Heart right ventricle (tissue), 16 donors: Measurements from ENCODE around the gene MVD. TPM values are rescaled to one million over a fixed set of nuclear protein-coding genes. Genes with fewer than 3 reads are reported as not detected.
A peak's percentile ranks its signal among the peaks of the same experiment; 100 is the strongest.

Experiments
- ATAC-seq, 8 donors: fragments of 200-7000 bp; cut with Tn5 transposase; one replicate each; pipeline ENCODE4 v1.9.1; 2020; ENCODE audit warnings: mild to moderate bottlenecking in 8 of 8, moderate library complexity in 8 of 8, moderate number of reproducible peaks in 1 of 8
- DNase-seq, 2 donors: peaks; one replicate each; pipeline ENCODE4 v3.0.0-alpha.2; 2020
- H3K27ac ChIP-seq, 10 donors: fragments of 200-600 bp; sonication (generic) in 2 of 10; one replicate each; pipeline versions ENCODE4 v1.5.0 to v1.8.0; 2020 to 2022; ENCODE audit warnings: mild to moderate bottlenecking in 3 of 10
- H3K27me3 ChIP-seq, 7 donors: fragments of 200-600 bp; one replicate each; pipeline ENCODE4 v1.8.0; 2021 to 2022; ENCODE audit warnings: mild to moderate bottlenecking in 2 of 7
- H3K36me3 ChIP-seq, 9 donors: fragments of 200-600 bp; sonication (generic) in 1 of 9; one replicate each; pipeline versions ENCODE4 v1.5.0 to v1.8.0; 2020 to 2022; ENCODE audit warnings: mild to moderate bottlenecking in 2 of 9
- H3K4me1 ChIP-seq, 9 donors: fragments of 200-600 bp; sonication (generic) in 1 of 9; one replicate each; pipeline versions ENCODE4 v1.5.0 to v1.8.0; 2020 to 2022; ENCODE audit warnings: mild to moderate bottlenecking in 4 of 9
- H3K4me3 ChIP-seq, 10 donors: fragments of 200-600 bp; sonication (generic) in 2 of 10; one replicate each; pipeline versions ENCODE4 v1.5.0 to v1.8.0; 2020 to 2022; ENCODE audit warnings: mild to moderate bottlenecking in 7 of 10, moderate library complexity in 2 of 10
- H3K9me3 ChIP-seq, 11 donors: fragments of 200-600 bp in 10 of 11; sonication (generic) in 2 of 11; one replicate each; pipeline versions ENCODE4 v1.5.0 to v1.8.0; 2013 to 2022; ENCODE audit warnings: mild to moderate bottlenecking in 2 of 11, control low read depth in 1 of 11, moderate library complexity in 1 of 11
- WGBS, 2 donors: extraction: QIAGEN DNeasy Blood & Tissue Kit; methylation state at CpG; one replicate each; pipeline ENCODE4 v1.1.7; 2013; ENCODE audit warnings: inconsistent platforms in 1 of 2; 5-methylcytosine and 5-hydroxymethylcytosine counted together
- intact Hi-C, 10 donors: fragments of 100-400 bp; cut with DNase I; formaldehyde crosslinking; loops; one replicate each; pipeline versions ENCODE4 v1.11.1 to v1.14.2; 2022
- polyA plus RNA-seq, 2 donors: library from polyadenylated mRNA; stranded (reverse); fragments of 200-250 nt; gene quantifications; one replicate each; pipeline ENCODE4 v1.2.3, GENCODE V29; 2013
- total RNA-seq, 10 donors: library from RNA; stranded (reverse); fragmentation: NEBNext Ultra II Directional in 3 of 10; extraction: Animal tissue kit (Norgen Biotek cat#: 25700) in 3 of 10; gene quantifications; one replicate each; pipeline versions ENCODE4 v1.2.1 to v1.2.4, GENCODE V29; 2021 to 2023
- TF ChIP-seq, protein P1 (sequence below), 9 donors: fragments of 200-600 bp; sonication (generic) in 2 of 9; IDR thresholded peaks; one replicate each; pipeline versions ENCODE4 v1.5.0 to v1.8.0; 2021 to 2022; ENCODE audit warnings: antibody characterized with exemption in 9 of 9, mild to moderate bottlenecking in 5 of 9, moderate library complexity in 1 of 9
- donor health status: Arrhythmogenic right ventricular cardiomyopathy.
- donor health status: ischemic (EF 13 %, LVEDD 7.1; RV severe dilation, severe dysfunction).
- donor health status: healthy with polysubstance abuse.
- donor health status: DM: no; HTN: yes; CAD: no.
- donor health status: DM: no; HTN: no; CAD: no.
- donor health status: ischemic (EF 25% LVEDD 6.9; RV normal size, moderate dysfunction).
- donor health status: ischemic (EF 25% LVEDD 5.7; RV mildly dilated, moderate dysfunction).
- donor health status: healthy.
- donor health status: DM: yes; HTN: yes; CAD: no.
- donor health status: Ischemic cardiomyopathy.
- donor health status: ischemic (EF 35%, LVEDD 5.7; RV mildly dilated, moderate dysfunction).
- donor health status: nonischemic (EF 11% LVEDD 7.7; RV severe dilation, severe dysfunction).
- donor health status: DM: yes; HTN: yes; CAD: no.
- donor health status: PGD.
- donor health status: ischemic (EF 29% LVEDD 5.4; RV normal size, mild dysfunction).
- donor health status: nonischemic (EF 23%, LVEDD 6.1; RV moderate dilation, normal function).

Gene MVD
- total and polyA plus RNA-seq, 12 donors, result 15.5 to 36.3 (median 22.2) TPM

DNA sequence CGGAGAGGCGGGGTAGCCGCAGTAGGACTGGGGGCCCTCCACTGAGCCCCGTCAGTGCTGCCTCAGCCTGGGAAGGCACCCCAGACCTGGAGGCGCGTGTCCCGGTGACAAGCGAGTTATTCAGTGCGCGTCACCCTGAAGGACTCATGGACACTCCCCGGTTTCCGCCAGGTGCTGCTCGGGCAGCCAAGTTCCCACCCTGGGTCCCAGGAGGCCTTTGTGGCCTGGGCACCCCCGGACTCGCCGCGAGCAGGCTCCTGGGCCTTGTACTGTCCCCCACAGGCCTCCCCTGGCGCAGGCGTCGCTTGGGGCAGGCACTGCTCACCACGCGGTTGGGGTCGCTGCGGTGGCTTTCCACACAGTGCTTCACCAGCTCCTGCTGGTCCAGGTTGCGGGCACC, 35.8 kb upstream of the MVD start:
- Histone ChIP-seq H3K27me3 (no peaks in the 10 kb centered on the region), H3K27ac (no peak overlapping the region), H3K36me3 (peaks cover 0 to 66% (median 25%) of the 10 kb centered on the region in 9 donors), H3K9me3 (no peaks in the 10 kb centered on the region), H3K4me3 (no peak overlapping the region), H3K4me1 (peaks cover 0 to 44% (median 34%) of the 10 kb centered on the region in 9 donors)
- intact Hi-C loops, result no loop called here
- ATAC-seq (no peak), DNase-seq (no peak)
- TF ChIP-seq, protein P1, sequence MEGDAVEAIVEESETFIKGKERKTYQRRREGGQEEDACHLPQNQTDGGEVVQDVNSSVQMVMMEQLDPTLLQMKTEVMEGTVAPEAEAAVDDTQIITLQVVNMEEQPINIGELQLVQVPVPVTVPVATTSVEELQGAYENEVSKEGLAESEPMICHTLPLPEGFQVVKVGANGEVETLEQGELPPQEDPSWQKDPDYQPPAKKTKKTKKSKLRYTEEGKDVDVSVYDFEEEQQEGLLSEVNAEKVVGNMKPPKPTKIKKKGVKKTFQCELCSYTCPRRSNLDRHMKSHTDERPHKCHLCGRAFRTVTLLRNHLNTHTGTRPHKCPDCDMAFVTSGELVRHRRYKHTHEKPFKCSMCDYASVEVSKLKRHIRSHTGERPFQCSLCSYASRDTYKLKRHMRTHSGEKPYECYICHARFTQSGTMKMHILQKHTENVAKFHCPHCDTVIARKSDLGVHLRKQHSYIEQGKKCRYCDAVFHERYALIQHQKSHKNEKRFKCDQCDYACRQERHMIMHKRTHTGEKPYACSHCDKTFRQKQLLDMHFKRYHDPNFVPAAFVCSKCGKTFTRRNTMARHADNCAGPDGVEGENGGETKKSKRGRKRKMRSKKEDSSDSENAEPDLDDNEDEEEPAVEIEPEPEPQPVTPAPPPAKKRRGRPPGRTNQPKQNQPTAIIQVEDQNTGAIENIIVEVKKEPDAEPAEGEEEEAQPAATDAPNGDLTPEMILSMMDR (IDR thresholded peaks at IDR 0.05), result no peak
- 98% methylated on average over 25 of the region's 25 CpGs for WGBS, 2 donors

DNA sequence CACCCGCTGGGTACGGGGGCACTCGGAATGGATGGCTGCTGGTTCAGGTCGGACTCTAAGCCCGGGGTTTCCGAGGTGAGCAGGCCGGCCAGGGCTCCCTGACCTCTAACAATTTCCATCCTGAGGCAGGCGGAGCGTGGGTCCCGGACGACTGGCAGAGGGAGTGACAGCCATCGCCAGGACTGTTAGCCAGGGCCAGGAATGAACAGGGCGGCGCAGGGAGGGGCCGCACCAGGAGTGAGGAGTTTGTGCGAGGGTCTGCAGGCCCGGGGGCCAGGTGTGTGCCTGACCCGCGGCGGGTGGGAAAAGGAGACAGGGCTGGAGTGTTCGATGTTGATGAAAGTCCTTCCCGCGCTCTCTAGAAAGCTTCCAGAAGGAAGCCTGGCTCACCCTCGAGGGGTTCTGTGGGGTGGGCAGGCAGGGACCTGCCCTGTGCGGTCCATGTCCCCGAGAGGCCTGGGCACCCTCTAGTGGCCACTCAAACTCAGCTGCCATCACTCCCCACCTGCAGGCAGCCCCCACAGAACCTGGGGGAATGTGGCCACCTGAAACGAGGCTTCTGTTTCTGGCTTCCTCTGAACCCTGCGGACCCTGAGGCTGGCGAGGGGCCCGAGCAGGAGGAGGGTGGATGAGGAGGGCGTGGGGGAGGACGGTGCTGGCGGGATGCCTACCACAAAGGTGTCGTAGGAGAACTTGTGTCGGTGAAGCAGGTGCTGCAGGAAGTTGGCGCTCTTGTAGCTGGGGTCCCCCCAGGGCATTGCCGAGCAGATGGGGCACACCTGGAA, 35.1 kb upstream of the MVD start:
- DNase-seq (no peak), ATAC-seq (no peak)
- H3K27me3 ChIP-seq, result no peaks in the 10 kb centered on the region
- H3K4me3 ChIP-seq, result no peak overlapping the region
- no peaks in the 10 kb centered on the region for H3K9me3 ChIP-seq
- peaks cover 0 to 41% (median 28%) of the 10 kb centered on the region in 9 donors for H3K4me1 ChIP-seq
- intact Hi-C loops, result no loop called here
- TF ChIP-seq, protein P1 (IDR thresholded peaks at IDR 0.05), result peak in 7 of 9 donors; percentile 16 to 47 (median 34)
- H3K36me3 ChIP-seq, result peaks cover 0 to 64% (median 25%) of the 10 kb centered on the region in 9 donors
- 84 to 87% methylated on average over 37 of the region's 37 CpGs for WGBS, 2 donors
- no peak overlapping the region for H3K27ac ChIP-seq

DNA sequence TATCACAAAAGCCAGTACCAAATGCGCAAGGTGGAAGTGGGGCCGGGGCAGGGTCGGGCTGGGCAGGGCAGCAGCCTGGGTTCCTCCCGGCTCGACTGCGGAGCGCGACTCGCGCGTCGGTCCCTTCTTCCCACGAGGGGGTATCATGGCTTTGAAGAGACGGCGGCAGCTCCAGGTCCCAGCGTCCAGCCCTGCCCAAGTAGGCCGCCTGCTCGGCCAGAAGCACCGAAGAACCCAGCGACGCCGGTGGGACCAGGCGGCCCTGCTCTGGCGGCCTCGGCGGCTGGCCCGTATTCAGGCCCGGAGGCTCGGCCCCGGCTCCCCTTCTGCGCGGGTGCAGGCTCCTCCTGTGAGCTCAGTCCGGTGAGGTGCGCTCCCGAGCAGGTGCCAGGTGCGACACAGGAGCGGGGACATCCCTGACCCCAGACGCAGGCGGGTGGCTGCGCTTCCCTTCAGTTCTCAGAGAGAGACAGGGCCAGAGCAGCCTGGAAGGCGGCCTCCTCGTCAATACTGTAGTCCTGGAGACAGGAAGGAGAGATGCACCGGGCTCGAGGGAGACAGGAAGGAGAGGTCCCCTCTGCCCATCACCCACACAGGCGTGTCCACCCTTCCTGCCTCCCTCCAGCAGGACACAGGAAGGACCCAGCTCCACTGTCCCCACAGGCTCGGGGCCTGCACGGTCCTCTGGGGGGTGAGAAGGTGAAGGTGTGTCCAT, 34.4 kb upstream of the MVD start:
- Histone ChIP-seq H3K4me1 (peaks cover 0 to 41% (median 22%) of the 10 kb centered on the region in 9 donors), H3K27ac (no peak overlapping the region), H3K27me3 (peaks cover 0 to 2% (median 0%) of the 10 kb centered on the region in 7 donors), H3K36me3 (peaks cover 0 to 58% (median 25%) of the 10 kb centered on the region in 9 donors), H3K9me3 (no peaks in the 10 kb centered on the region), H3K4me3 (no peak overlapping the region)
- TF ChIP-seq, protein P1 (IDR thresholded peaks at IDR 0.05), result no peak
- 88 to 89% methylated on average over 47 of the region's 47 CpGs for WGBS, 2 donors
- DNase-seq (no peak), ATAC-seq (no peak)
- intact Hi-C loops, result no loop called here

DNA sequence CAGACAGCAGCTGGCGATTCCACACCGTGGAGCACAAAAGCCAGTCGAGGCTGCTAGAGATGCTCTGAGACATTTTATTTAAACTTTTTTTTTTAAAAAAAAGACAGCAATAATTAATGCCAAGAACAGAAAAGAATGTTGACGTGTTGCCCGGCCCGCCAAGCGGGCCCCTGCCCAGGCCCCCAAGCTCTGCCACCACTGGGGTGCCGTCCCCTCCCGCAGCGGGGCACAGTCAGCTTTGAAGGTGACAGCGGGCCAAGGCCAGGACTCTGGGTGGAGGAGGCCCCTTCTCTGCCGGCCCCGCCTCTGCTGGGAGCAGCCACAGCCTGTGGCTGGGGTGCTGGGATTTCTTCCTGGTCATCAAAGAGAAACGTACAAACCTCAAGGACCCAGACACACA, 33.5 kb upstream of the MVD start:
- peaks cover 0 to 54% (median 25%) of the 10 kb centered on the region in 9 donors for H3K36me3 ChIP-seq
- intact Hi-C loops, result no loop called here
- DNase-seq (no peak), ATAC-seq (no peak)
- no peaks in the 10 kb centered on the region for H3K9me3 ChIP-seq
- no peak overlapping the region for H3K4me3 ChIP-seq
- H3K27me3 ChIP-seq, result peaks cover 0 to 8% (median 0%) of the 10 kb centered on the region in 7 donors
- no peak overlapping the region for H3K27ac ChIP-seq
- TF ChIP-seq, protein P1 (IDR thresholded peaks at IDR 0.05), result no peak
- 85 to 86% methylated on average over 14 of the region's 14 CpGs for WGBS, 2 donors
- peaks cover 0 to 41% (median 15%) of the 10 kb centered on the region in 9 donors for H3K4me1 ChIP-seq
